MCF 10A (cell line): ENCODE results near the gene OSMR. TPM values are rescaled to one million over a fixed set of nuclear protein-coding genes. Genes with fewer than 3 reads are reported as not detected.

Experiments used
- BruUV-seq: library from RNA; stranded (reverse); fragments of 400-500 nt; replicated peaks from 2 replicates; lab custom pipeline; 2021; lab: Mats Ljungman, UMichigan
- CTCF ChIA-PET: fragments of 300-600 bp; sonication (Branson Sonifier 250); formaldehyde crosslinking; extraction: SDS; loops from one replicate; lab custom pipeline; 2021; ENCODE audit warnings: antibody characterized with exemption, inconsistent platforms; lab: Yijun Ruan, JAX
- POLR2A ChIA-PET: fragments of 300-600, 350-650 bp; sonication (Branson Sonifier 250); formaldehyde crosslinking; extraction: SDS; loops from one replicate; lab custom pipeline; 2020; ENCODE audit warnings: antibody characterized with exemption, inconsistent platforms; lab: Yijun Ruan, JAX
- DNase-seq: peaks from one replicate; pipeline ENCODE4 v3.0.0-alpha.2; 2018; ENCODE audit not compliant: unreplicated experiment
- H3K27ac Mint-ChIP-seq: one replicate; pipeline ENCODE4 v1.8.0; 2022; ENCODE audit warnings: mild to moderate bottlenecking, low read depth, mixed read lengths; ENCODE audit not compliant: unreplicated experiment
- H3K27me3 Mint-ChIP-seq: one replicate; pipeline ENCODE4 v1.8.0; 2022; ENCODE audit warnings: mixed read lengths; ENCODE audit not compliant: insufficient read depth, unreplicated experiment
- H3K36me3 Mint-ChIP-seq: one replicate; pipeline ENCODE4 v1.8.0; 2022; ENCODE audit warnings: mild to moderate bottlenecking, moderate library complexity, mixed read lengths; ENCODE audit not compliant: insufficient read depth, unreplicated experiment
- H3K4me1 Mint-ChIP-seq: one replicate; pipeline ENCODE4 v1.8.0; 2022; ENCODE audit warnings: mixed read lengths; ENCODE audit not compliant: insufficient read depth, unreplicated experiment
- H3K4me3 Mint-ChIP-seq: one replicate; pipeline ENCODE4 v1.8.0; 2022; ENCODE audit warnings: mild to moderate bottlenecking, moderate library complexity, mixed read lengths; ENCODE audit not compliant: unreplicated experiment
- H3K9me3 Mint-ChIP-seq: one replicate; pipeline ENCODE4 v1.8.0; 2022; ENCODE audit warnings: mixed read lengths; ENCODE audit not compliant: unreplicated experiment
- intact Hi-C: fragments of 100-400 bp; cut with micrococcal nuclease; formaldehyde crosslinking; loops from 2 replicates; pipeline ENCODE4 v1.14.1; 2022
- total RNA-seq: library from RNA; stranded (reverse); gene quantifications from 2 replicates; pipeline ENCODE4 v1.2.3, GENCODE V29; 2022
- TF ChIP-seq, protein P1 (sequence below): fragments of 200-600 bp; IDR thresholded peaks from one replicate; pipeline ENCODE4 v1.8.0; 2022; ENCODE audit warnings: antibody characterized with exemption, mild to moderate bottlenecking; ENCODE audit not compliant: unreplicated experiment

Gene OSMR
- total RNA-seq, 1 experiment from 2014 or later: 89.1 TPM

DNA sequence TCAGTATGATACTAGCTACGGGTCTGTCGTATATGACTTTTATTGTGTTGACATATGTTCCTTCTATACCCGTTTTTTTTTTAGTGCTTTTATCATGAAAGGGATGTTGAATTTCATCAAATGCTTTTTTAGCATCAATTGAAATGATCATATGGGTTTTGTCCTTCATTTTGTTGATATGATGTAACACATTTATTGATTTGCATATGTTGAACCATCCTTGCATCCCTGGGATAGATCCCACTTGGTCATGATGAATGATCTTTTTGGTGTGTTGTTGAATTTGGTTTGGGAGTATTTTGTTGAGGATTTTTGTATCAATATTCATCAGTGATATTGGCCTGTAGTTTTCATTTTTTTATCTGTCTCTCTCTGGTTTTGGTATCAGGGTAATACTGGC, 50.9 kb downstream of the OSMR start:
- POLR2A ChIA-PET: interaction anchor here (0.7 kb wide), 1 partner anchor 621 kb away, joined by 3 read pairs; no protein-coding TSS in a partner anchor
- TF ChIP-seq, protein P1, sequence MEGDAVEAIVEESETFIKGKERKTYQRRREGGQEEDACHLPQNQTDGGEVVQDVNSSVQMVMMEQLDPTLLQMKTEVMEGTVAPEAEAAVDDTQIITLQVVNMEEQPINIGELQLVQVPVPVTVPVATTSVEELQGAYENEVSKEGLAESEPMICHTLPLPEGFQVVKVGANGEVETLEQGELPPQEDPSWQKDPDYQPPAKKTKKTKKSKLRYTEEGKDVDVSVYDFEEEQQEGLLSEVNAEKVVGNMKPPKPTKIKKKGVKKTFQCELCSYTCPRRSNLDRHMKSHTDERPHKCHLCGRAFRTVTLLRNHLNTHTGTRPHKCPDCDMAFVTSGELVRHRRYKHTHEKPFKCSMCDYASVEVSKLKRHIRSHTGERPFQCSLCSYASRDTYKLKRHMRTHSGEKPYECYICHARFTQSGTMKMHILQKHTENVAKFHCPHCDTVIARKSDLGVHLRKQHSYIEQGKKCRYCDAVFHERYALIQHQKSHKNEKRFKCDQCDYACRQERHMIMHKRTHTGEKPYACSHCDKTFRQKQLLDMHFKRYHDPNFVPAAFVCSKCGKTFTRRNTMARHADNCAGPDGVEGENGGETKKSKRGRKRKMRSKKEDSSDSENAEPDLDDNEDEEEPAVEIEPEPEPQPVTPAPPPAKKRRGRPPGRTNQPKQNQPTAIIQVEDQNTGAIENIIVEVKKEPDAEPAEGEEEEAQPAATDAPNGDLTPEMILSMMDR: no peak
- DNase-seq: no peak
- Mint-ChIP-seq H3K27me3 (no peaks in the 10 kb centered on the region), H3K27ac (no peak overlapping the region), H3K4me1 (no peaks in the 10 kb centered on the region), H3K36me3 (peaks cover 28% of the 10 kb centered on the region), H3K4me3 (no peak overlapping the region), H3K9me3 (peaks cover 15% of the 10 kb centered on the region)
- intact Hi-C loops: no loop called here
- BruUV-seq: no TSS peak
- CTCF ChIA-PET: interaction anchor here (1.2 kb wide), 1 partner anchor 25 kb away, joined by 3 read pairs; no protein-coding TSS in a partner anchor

DNA sequence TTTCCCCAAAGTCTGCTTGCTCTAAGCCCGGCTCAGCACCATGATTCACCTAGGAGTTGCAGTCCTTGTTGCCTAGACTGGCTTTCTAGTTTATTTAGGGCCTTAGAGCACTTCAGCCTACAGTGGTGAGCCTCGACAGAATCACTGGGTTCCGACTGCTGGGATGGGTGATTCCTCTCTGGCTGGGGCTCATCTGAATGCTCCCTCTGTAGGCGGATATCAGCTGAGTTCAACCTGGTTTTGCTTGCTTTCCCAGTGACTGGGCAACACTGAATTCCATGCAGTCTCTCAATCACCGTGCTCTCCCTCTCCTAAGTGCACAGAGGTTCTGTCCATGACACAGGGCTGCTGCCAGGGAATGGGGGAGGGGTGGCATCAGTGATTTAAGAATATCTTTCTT, 54.1 kb downstream of the OSMR start:
- intact Hi-C loops: no loop called here
- Mint-ChIP-seq H3K4me3 (no peak overlapping the region), H3K27ac (peak overlapping the region; percentile 23), H3K27me3 (no peaks in the 10 kb centered on the region), H3K36me3 (peaks cover 45% of the 10 kb centered on the region), H3K9me3 (peaks cover 16% of the 10 kb centered on the region), H3K4me1 (no peaks in the 10 kb centered on the region)
- TF ChIP-seq, protein P1: no peak
- DNase-seq: no peak
- BruUV-seq: no TSS peak
- POLR2A ChIA-PET: no interaction called here
- CTCF ChIA-PET: no interaction called here

DNA sequence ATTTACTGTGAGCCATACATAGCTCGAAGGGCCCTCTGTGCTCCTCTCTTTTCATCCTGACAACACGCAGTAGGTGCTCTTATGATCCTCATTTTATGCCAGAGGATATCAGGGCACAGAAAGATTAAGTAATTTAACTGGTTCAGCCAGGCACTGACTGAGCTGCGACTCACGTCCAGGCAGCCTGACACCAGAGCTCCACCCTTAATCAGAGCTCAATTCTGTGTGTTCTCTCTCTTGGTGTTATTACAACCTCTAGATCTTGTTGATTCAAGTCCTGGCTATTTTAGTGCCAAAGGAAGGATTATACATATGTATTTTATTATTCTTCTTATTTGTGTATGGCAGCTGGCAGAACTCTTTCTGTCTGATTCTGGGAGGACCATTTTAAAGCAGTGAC, 59.7 kb downstream of the OSMR start:
- ChIA-PET POLR2A (interaction anchor here (0.7 to 1.4 kb wide), 2 partner anchors 58 to 728 kb away, joined by 3 to 5 read pairs; no protein-coding TSS in a partner anchor), CTCF (interaction anchor here (0.7 to 1.8 kb wide), 3 partner anchors 16 to 485 kb away, joined by 3 to 4 read pairs (median 3); no protein-coding TSS in a partner anchor)
- H3K27ac Mint-ChIP-seq: no peak overlapping the region
- TF ChIP-seq, protein P1: no peak
- no peaks in the 10 kb centered on the region for H3K27me3 Mint-ChIP-seq
- peaks cover 8% of the 10 kb centered on the region for H3K9me3 Mint-ChIP-seq
- H3K4me1 Mint-ChIP-seq: no peaks in the 10 kb centered on the region
- no peak overlapping the region for H3K4me3 Mint-ChIP-seq
- peaks cover 74% of the 10 kb centered on the region for H3K36me3 Mint-ChIP-seq
- DNase-seq: peak; percentile 16
- intact Hi-C loops: no loop called here
- no TSS peak for BruUV-seq

DNA sequence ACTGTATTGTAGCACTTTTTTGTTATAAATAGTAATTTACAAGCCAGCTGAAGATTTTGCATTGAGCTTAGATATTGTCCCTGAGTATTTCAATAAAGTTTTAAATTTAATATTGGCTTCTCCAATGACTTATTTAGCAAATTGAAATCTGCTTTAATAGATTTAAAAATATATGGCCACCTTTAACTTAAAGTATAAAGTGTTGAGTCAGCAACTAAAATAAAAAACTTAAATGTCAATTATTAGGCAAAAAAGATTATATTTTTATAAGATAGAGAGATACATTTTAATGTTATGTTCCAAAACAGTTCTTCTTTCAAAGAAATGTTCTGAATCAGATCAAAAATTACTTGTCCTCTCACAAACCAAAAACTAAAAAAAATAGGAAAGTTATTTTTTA, 60.7 kb downstream of the OSMR start:
- no peak for DNase-seq
- no TSS peak for BruUV-seq
- H3K27ac Mint-ChIP-seq: no peak overlapping the region
- TF ChIP-seq, protein P1: no peak
- peaks cover 69% of the 10 kb centered on the region for H3K36me3 Mint-ChIP-seq
- peaks cover 8% of the 10 kb centered on the region for H3K9me3 Mint-ChIP-seq
- H3K4me1 Mint-ChIP-seq: no peaks in the 10 kb centered on the region
- H3K27me3 Mint-ChIP-seq: no peaks in the 10 kb centered on the region
- POLR2A ChIA-PET: interaction anchor here (1.4 kb wide), 1 partner anchor 729 kb away, joined by 5 read pairs; no protein-coding TSS in a partner anchor
- H3K4me3 Mint-ChIP-seq: no peak overlapping the region
- intact Hi-C loops: no loop called here
- CTCF ChIA-PET: interaction anchor here (0.7 to 1.8 kb wide), 4 partner anchors 15 to 486 kb away, joined by 3 to 5 read pairs (median 4); no protein-coding TSS in a partner anchor
